HEK293 (cell line): ENCODE data around the gene ZNF662.

Source experiments
- CTCF ChIA-PET: fragments of 350-600 bp; formaldehyde crosslinking; extraction: SDS; loops from one replicate; lab custom pipeline; 2021; ENCODE audit warnings: antibody characterized with exemption; lab: Yijun Ruan, JAX
- POLR2A ChIA-PET: fragments of 300-600 bp; formaldehyde crosslinking; extraction: SDS; loops from one replicate; lab custom pipeline; 2020; ENCODE audit warnings: antibody characterized with exemption, inconsistent platforms; lab: Yijun Ruan, JAX
- H3K27ac ChIP-seq: fragments of 200-500 bp; sonication (Bioruptor generic); 2 replicates; pipeline ENCODE4 v1.5.1; 2014; ENCODE audit warnings: low read depth, low read length, control low read depth, inconsistent platforms; ENCODE audit errors: extremely low read depth
- H3K36me3 ChIP-seq, 2 experiments: fragments of 200-500 bp in 1 of 2; sonication (Bioruptor generic) in 1 of 2; 1 replicate in 1 of 2; 2 replicates in 1 of 2; pipeline ENCODE4 v1.5.1; 2014 to 2017; ENCODE audit warnings: inconsistent platforms in 2 of 2, low read length in 2 of 2; ENCODE audit not compliant: control insufficient read depth in 2 of 2, insufficient read depth in 1 of 2
- H3K4me1 ChIP-seq: fragments of 200-500 bp; sonication (Bioruptor generic); 2 replicates; pipeline ENCODE4 v1.5.1; 2014; ENCODE audit warnings: mild to moderate bottlenecking, low read length, inconsistent platforms; ENCODE audit not compliant: control insufficient read depth, insufficient read depth
- H3K4me3 ChIP-seq: 2 replicates; pipeline ENCODE4 v1.5.1; 2011; ENCODE audit warnings: low read depth, mild to moderate bottlenecking, control low read depth, low read length, moderate library complexity
- H3K9me3 ChIP-seq: fragments of 200-500 bp; sonication (Bioruptor generic); 2 replicates; pipeline ENCODE4 v1.5.1; 2014; ENCODE audit warnings: low read depth, low read length, inconsistent platforms; ENCODE audit not compliant: control insufficient read depth, insufficient read depth
- BCL6B ChIP-seq: fragments of 450-650 bp; formaldehyde crosslinking; IDR thresholded peaks from 2 replicates; pipeline ENCODE4 v1.5.1; 2017; ENCODE audit warnings: missing biosample characterization, missing genetic modification characterization
- GLIS1 ChIP-seq: fragments of 450-650 bp; formaldehyde crosslinking; IDR thresholded peaks from 2 replicates; pipeline ENCODE4 v1.5.1; 2016; ENCODE audit warnings: missing biosample characterization, missing genetic modification characterization
- KLF17 ChIP-seq: fragments of 450-650 bp; formaldehyde crosslinking; IDR thresholded peaks from 2 replicates; pipeline ENCODE4 v1.5.1; 2016; ENCODE audit warnings: missing biosample characterization, missing genetic modification characterization
- OVOL3 ChIP-seq: fragments of 450-650 bp; formaldehyde crosslinking; IDR thresholded peaks from 2 replicates; pipeline ENCODE4 v1.5.1; 2016; ENCODE audit warnings: missing biosample characterization, missing genetic modification characterization
- PRDM4 ChIP-seq: fragments of 450-650 bp; formaldehyde crosslinking; IDR thresholded peaks from 2 replicates; pipeline ENCODE4 v1.5.1; 2017; ENCODE audit warnings: missing biosample characterization, missing genetic modification characterization
- SCRT1 ChIP-seq: fragments of 450-650 bp; formaldehyde crosslinking; IDR thresholded peaks from 2 replicates; pipeline ENCODE4 v1.5.1; 2016; ENCODE audit warnings: missing biosample characterization, missing genetic modification characterization, borderline replicate concordance
- SP7 ChIP-seq: fragments of 450-650 bp; formaldehyde crosslinking; IDR thresholded peaks from 2 replicates; pipeline ENCODE4 v1.5.1; 2016; ENCODE audit warnings: missing biosample characterization, missing genetic modification characterization
- ZFP69B ChIP-seq: fragments of 450-650 bp; formaldehyde crosslinking; IDR thresholded peaks from 2 replicates; pipeline ENCODE4 v1.5.1; 2016; ENCODE audit warnings: missing biosample characterization, missing genetic modification characterization
- ZNF175 ChIP-seq: fragments of 450-650 bp; formaldehyde crosslinking; IDR thresholded peaks from 2 replicates; pipeline ENCODE4 v1.5.1; 2016; ENCODE audit warnings: missing biosample characterization, missing genetic modification characterization
- ZNF311 ChIP-seq: fragments of 450-650 bp; formaldehyde crosslinking; IDR thresholded peaks from 2 replicates; pipeline ENCODE4 v1.5.1; 2017; ENCODE audit warnings: missing biosample characterization, missing genetic modification characterization, borderline replicate concordance
- ZNF350 ChIP-seq: fragments of 450-650 bp; formaldehyde crosslinking; IDR thresholded peaks from 2 replicates; pipeline ENCODE4 v1.5.0; 2017; ENCODE audit warnings: missing biosample characterization, mild to moderate bottlenecking, missing genetic modification characterization
- ZNF398 ChIP-seq: fragments of 450-650 bp; formaldehyde crosslinking; IDR thresholded peaks from 2 replicates; pipeline ENCODE4 v1.5.1; 2017; ENCODE audit warnings: missing biosample characterization, missing genetic modification characterization
- ZNF600 ChIP-seq: fragments of 450-650 bp; formaldehyde crosslinking; IDR thresholded peaks from 2 replicates; pipeline ENCODE4 v1.5.1; 2016; ENCODE audit warnings: missing biosample characterization, missing genetic modification characterization
- ZSCAN30 ChIP-seq: fragments of 450-650 bp; IDR thresholded peaks from 2 replicates; pipeline ENCODE4 v1.5.1; 2018; ENCODE audit warnings: missing biosample characterization, mild to moderate bottlenecking, missing genetic modification characterization, moderate library complexity

Gene ZNF662

GRCh38 chr3:42894698-42895579 lies 11.0 kb upstream of the ZNF662 start (continued):
- TF ChIP-seq SP7 (tag by site-specific recombination) = no peak
- TF ChIP-seq ZNF175 (tag by site-specific recombination) = no peak
- no peak for TF ChIP-seq ZSCAN30 (tag by site-specific recombination)
- no peak for TF ChIP-seq ZNF311 (tag by site-specific recombination)
- TF ChIP-seq OVOL3 (tag by site-specific recombination) = no peak
- peak; percentile 38; the same call in 1 of the 2 replicates for TF ChIP-seq ZNF398 (tag by site-specific recombination)
- no peak for TF ChIP-seq ZNF350

- Histone ChIP-seq H3K4me1 (no peaks in the 10 kb centered on the region), H3K36me3 (no peaks in the 10 kb centered on the region), H3K27ac (no peak overlapping the region), H3K9me3 (no peaks in the 10 kb centered on the region), H3K4me3 (no peak overlapping the region)
- ChIA-PET CTCF (no interaction called here), POLR2A (no interaction called here)
- no peak for TF ChIP-seq SCRT1 (tag by site-specific recombination)
- TF ChIP-seq PRDM4 (tag by site-specific recombination) = no peak
- 0 out of 2 replicates have a peak, but pooled peaks have one; percentile 0 for TF ChIP-seq ZNF398 (tag by site-specific recombination)
- TF ChIP-seq GLIS1 = peak; percentile 21; the same call in 1 of the 2 replicates
- no peak for TF ChIP-seq ZNF600 (tag by site-specific recombination)
- TF ChIP-seq ZFP69B (tag by site-specific recombination) = no peak
- 0 out of 2 replicates have a peak, but pooled peaks have one; percentile 1 for TF ChIP-seq KLF17 (tag by site-specific recombination)
- 0 out of 2 replicates have a peak, but pooled peaks have one; percentile 17 for TF ChIP-seq BCL6B (tag by site-specific recombination)
These were observed 10.4 kb upstream of the ZNF662 start for GRCh38 chr3:42895580-42895868.
